Loucy (cell line): ENCODE measurements around the gene DNM3.

Experiments
- H2AFZ ChIP-seq: fragments of 200-600 bp; sonication (generic); 2 replicates; pipeline ENCODE4 v1.6.0; 2016; ENCODE audit warnings: antibody characterized with exemption, mild to moderate bottlenecking, low read length, moderate library complexity
- H3F3A ChIP-seq: fragments of 200-600 bp; 2 replicates; pipeline ENCODE4 v1.6.0; 2016; ENCODE audit warnings: antibody characterized with exemption, low read depth, mild to moderate bottlenecking
- H3K27me3 ChIP-seq: fragments of 200-600 bp; sonication (generic); 2 replicates; pipeline ENCODE4 v1.6.1; 2014; ENCODE audit warnings: low read length, mild to moderate bottlenecking; ENCODE audit not compliant: insufficient read depth, poor library complexity, severe bottlenecking
- H3K36me3 ChIP-seq: fragments of 200-600 bp; sonication (generic); 2 replicates; pipeline ENCODE4 v1.6.1; 2016; ENCODE audit warnings: low read length; ENCODE audit not compliant: insufficient read depth
- H3K4me1 ChIP-seq: fragments of 200-600 bp; sonication (generic); 2 replicates; pipeline ENCODE4 v1.5.1; 2014; ENCODE audit warnings: low read length, mild to moderate bottlenecking; ENCODE audit not compliant: insufficient read depth, poor library complexity, severe bottlenecking
- H3K4me2 ChIP-seq: fragments of 200-600 bp; sonication (generic); 2 replicates; pipeline ENCODE4 v1.6.0; 2014; ENCODE audit warnings: antibody characterized with exemption, low read length, low read depth, mild to moderate bottlenecking; ENCODE audit not compliant: poor library complexity, severe bottlenecking
- H3K4me3 ChIP-seq: fragments of 200-600 bp; sonication (generic); 2 replicates; pipeline ENCODE4 v1.5.1; 2014; ENCODE audit warnings: low read length, mild to moderate bottlenecking, mixed read lengths; ENCODE audit not compliant: poor library complexity, severe bottlenecking
- H3K79me2 ChIP-seq: fragments of 200-600 bp; sonication (generic); 2 replicates; pipeline ENCODE4 v1.6.1; 2014; ENCODE audit warnings: low read length; ENCODE audit not compliant: insufficient read depth
- H3K9ac ChIP-seq: fragments of 200-600 bp; sonication (generic); 2 replicates; pipeline ENCODE4 v1.6.0; 2014; ENCODE audit warnings: mild to moderate bottlenecking, low read depth, low read length, moderate library complexity; ENCODE audit not compliant: poor library complexity, severe bottlenecking
- H3K9me2 ChIP-seq: fragments of 200-600 bp; sonication (generic); replicated peaks from 2 replicates; pipeline ENCODE4 v1.6.1; 2016; ENCODE audit warnings: low read depth, low read length, mixed read lengths
- H3K9me3 ChIP-seq: fragments of 200-600 bp; sonication (generic); 2 replicates; pipeline ENCODE4 v1.6.1; 2014; ENCODE audit warnings: mild to moderate bottlenecking, antibody characterized with exemption, low read length, low read depth; ENCODE audit not compliant: insufficient read depth
- H4K20me1 ChIP-seq: fragments of 200-600 bp; sonication (generic); 2 replicates; pipeline ENCODE4 v1.6.0; 2014; ENCODE audit warnings: antibody characterized with exemption, low read length, mild to moderate bottlenecking; ENCODE audit not compliant: insufficient read depth, poor library complexity, severe bottlenecking
- CTCF ChIP-seq: fragments of 200-600 bp; sonication (generic); conservative IDR thresholded peaks from 2 replicates; pipeline ENCODE4 v1.5.1; 2014; ENCODE audit warnings: mild to moderate bottlenecking, antibody characterized with exemption, low read length
- EZH2phosphoT487 ChIP-seq: fragments of 200-600 bp; IDR thresholded peaks from 2 replicates; pipeline ENCODE4 v1.6.1; 2018; ENCODE audit warnings: antibody characterized with exemption, mild to moderate bottlenecking, moderate library complexity, borderline replicate concordance

Gene DNM3

GRCh38 chr1:172084876-172085275, 243.6 kb downstream of the DNM3 start:
- H3K27me3 ChIP-seq = no peaks in the 10 kb centered on the region

GRCh38 chr1:172085317-172085716, 244.0 kb downstream of the DNM3 start:
- Histone ChIP-seq H2AFZ (no peak overlapping the region), H3K9ac (no peak overlapping the region), H3K4me2 (no peak overlapping the region), H3K4me1 (no peaks in the 10 kb centered on the region), H3K4me3 (no peak overlapping the region), H3K9me3 (no peaks in the 10 kb centered on the region), H3K9me2 (no peaks in the 10 kb centered on the region), H3K79me2 (no peaks in the 10 kb centered on the region), H3F3A (no peaks in the 10 kb centered on the region), H3K36me3 (no peaks in the 10 kb centered on the region), H3K27me3 (no peaks in the 10 kb centered on the region), H4K20me1 (no peaks in the 10 kb centered on the region)
- TF ChIP-seq EZH2phosphoT487 = no peak
- TF ChIP-seq CTCF = no peak

More at GRCh38 chr1:172084876-172085275, 243.6 kb downstream of the DNM3 start:
- Histone ChIP-seq H2AFZ (no peak overlapping the region), H4K20me1 (no peaks in the 10 kb centered on the region), H3K4me2 (no peak overlapping the region), H3K36me3 (no peaks in the 10 kb centered on the region), H3K79me2 (no peaks in the 10 kb centered on the region), H3K9me3 (no peaks in the 10 kb centered on the region), H3K9me2 (no peaks in the 10 kb centered on the region), H3K4me1 (no peaks in the 10 kb centered on the region), H3F3A (no peaks in the 10 kb centered on the region), H3K9ac (no peak overlapping the region), H3K4me3 (no peak overlapping the region)
- TF ChIP-seq CTCF = no peak
- no peak for TF ChIP-seq EZH2phosphoT487

GRCh38 chr1:172086137-172086536, 244.8 kb downstream of the DNM3 start:
- no peak for TF ChIP-seq EZH2phosphoT487
- no peak for TF ChIP-seq CTCF
- no peak overlapping the region for H3K9ac ChIP-seq

More at GRCh38 chr1:172086137-172086536, 244.8 kb downstream of the DNM3 start:
- Histone ChIP-seq H3K27me3 (no peaks in the 10 kb centered on the region), H3K4me3 (no peak overlapping the region), H3F3A (no peaks in the 10 kb centered on the region), H3K79me2 (no peaks in the 10 kb centered on the region), H3K9me2 (no peaks in the 10 kb centered on the region), H3K36me3 (no peaks in the 10 kb centered on the region), H3K9me3 (no peaks in the 10 kb centered on the region), H3K4me1 (no peaks in the 10 kb centered on the region), H2AFZ (no peak overlapping the region), H3K4me2 (no peak overlapping the region), H4K20me1 (no peaks in the 10 kb centered on the region)
